ENCODE measurements around the gene ANKRD30A.

ANKRD30A gene

DNA sequence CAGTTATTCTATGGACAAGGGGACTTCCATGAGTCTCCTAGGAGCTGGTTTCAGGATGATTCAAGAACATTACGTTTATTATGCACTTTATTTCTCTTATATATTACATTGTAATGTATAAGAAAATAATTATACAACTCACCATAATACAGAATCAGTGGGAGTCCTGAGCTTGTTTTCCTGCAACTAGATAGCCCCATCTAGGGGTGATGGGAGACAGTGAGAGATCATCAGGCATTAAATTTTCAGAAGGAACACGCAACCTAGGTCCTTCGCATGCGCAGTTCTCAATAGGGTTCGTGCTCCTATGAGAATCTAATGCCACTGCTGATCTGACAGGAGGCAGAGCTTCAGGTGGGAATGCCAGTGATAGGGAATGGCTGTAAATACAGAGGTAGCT lies 137.9 kb downstream of the ANKRD30A start:
- H3K9me3 ChIP-seq (ENCODE audit: insufficient read depth, low read length, severe bottlenecking): no peaks in the 10 kb centered on the region
- DNase-seq: no peak

DNA sequence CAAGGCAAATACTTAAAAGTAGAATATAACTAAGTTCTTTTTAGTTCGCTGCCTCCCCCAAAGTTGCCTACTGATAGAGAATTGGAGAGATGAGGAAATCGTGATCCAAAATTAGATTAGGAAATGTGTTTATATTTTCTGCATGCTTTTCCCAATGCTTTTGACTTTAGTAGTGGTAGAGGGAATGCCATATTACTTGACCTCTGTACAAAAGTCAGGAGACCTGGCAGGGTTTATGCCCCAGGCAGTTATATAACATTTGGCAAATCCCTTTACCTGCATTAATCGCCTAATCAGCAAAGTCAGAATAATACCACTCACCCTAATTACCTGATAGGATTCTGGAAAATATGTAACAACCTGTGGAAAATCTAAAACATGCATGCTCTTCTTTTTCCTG lies 142.9 kb downstream of the ANKRD30A start:
- DNase-seq: no peak

More for the DNA sequence above, 137.9 kb downstream of the ANKRD30A start:
- H3K36me3 ChIP-seq (ENCODE audit: insufficient read depth, low read length): no peaks in the 10 kb centered on the region
- no peak for ATAC-seq (ENCODE audit: insufficient read depth, low read depth)
- H2AFZ ChIP-seq (ENCODE audit: low read depth, low read length): no peak overlapping the region
- H4K20me1 ChIP-seq (ENCODE audit: insufficient read depth, low read length): no peaks in the 10 kb centered on the region
- H3K4me1 ChIP-seq (ENCODE audit: insufficient read depth, low read length): no peaks in the 10 kb centered on the region
- H3K4me3 ChIP-seq (ENCODE audit: low read depth in 1 of 2, low read length in 2 of 2): no peak overlapping the region
- H3K9ac ChIP-seq (ENCODE audit: low read depth, low read length): no peak overlapping the region
- TF ChIP-seq, protein P1, sequence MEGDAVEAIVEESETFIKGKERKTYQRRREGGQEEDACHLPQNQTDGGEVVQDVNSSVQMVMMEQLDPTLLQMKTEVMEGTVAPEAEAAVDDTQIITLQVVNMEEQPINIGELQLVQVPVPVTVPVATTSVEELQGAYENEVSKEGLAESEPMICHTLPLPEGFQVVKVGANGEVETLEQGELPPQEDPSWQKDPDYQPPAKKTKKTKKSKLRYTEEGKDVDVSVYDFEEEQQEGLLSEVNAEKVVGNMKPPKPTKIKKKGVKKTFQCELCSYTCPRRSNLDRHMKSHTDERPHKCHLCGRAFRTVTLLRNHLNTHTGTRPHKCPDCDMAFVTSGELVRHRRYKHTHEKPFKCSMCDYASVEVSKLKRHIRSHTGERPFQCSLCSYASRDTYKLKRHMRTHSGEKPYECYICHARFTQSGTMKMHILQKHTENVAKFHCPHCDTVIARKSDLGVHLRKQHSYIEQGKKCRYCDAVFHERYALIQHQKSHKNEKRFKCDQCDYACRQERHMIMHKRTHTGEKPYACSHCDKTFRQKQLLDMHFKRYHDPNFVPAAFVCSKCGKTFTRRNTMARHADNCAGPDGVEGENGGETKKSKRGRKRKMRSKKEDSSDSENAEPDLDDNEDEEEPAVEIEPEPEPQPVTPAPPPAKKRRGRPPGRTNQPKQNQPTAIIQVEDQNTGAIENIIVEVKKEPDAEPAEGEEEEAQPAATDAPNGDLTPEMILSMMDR (IDR thresholded peaks at IDR 0.05; ENCODE audit: borderline replicate concordance, extremely low read depth, low read length, poor library complexity, severe bottlenecking): peak; percentile 19
- no peak for TF ChIP-seq EZH2 (IDR thresholded peaks at IDR 0.05; ENCODE audit: borderline replicate concordance, low read depth, low read length, severe bottlenecking)
- no peak overlapping the region for H3K4me2 ChIP-seq (ENCODE audit: insufficient read depth, low read length)
- H3K79me2 ChIP-seq (ENCODE audit: insufficient read depth, low read length): no peaks in the 10 kb centered on the region
- no peaks in the 10 kb centered on the region for H3K27me3 ChIP-seq (ENCODE audit: insufficient read depth, low read length, poor library complexity)
- H3K27ac ChIP-seq (ENCODE audit: low read length): no peak overlapping the region

DNA sequence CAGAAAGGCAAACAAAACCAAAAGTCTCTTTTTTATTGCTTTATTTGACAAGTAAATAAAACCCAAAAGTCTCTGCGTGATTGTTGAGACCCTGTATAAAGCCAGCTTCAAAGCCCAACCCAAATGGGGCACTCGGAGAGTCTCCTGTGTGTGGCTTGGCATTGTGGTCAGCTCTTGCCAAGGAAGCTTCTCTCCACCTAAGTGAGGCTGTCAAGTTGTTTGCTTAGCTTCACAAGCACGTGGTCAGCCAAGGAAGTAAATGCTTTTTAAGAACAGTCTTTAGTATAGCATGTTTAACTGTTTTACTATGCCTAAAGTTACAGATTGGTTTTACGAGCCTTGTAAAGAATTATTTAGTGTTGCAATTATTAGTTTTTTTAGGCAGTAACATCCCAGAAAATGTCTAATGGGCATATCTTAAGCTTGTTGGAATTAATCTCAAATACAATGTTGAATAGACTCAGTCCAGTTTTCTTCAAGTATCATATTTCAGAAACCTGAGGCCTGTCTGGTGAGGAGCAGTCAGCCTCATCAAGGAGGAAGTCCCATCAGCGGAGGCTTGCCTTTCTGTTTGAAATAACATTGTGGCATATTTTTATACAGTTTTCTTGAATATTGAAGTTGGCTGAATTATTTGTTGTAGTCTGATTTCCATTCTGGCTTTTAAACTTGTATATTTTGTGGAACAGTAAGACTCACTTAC lies 144.3 kb downstream of the ANKRD30A start:
- H3K4me3 ChIP-seq (ENCODE audit: low read depth in 1 of 2, low read length in 2 of 2): no peak overlapping the region
- no peaks in the 10 kb centered on the region for H3K36me3 ChIP-seq (ENCODE audit: insufficient read depth, low read length)
- H3K9ac ChIP-seq (ENCODE audit: low read depth, low read length): no peak overlapping the region
- no peaks in the 10 kb centered on the region for H3K9me3 ChIP-seq (ENCODE audit: insufficient read depth, low read length, severe bottlenecking)
- TF ChIP-seq, protein P1 (IDR thresholded peaks at IDR 0.05; ENCODE audit: borderline replicate concordance, extremely low read depth, low read length, poor library complexity, severe bottlenecking): no peak
- no peak for TF ChIP-seq EZH2 (IDR thresholded peaks at IDR 0.05; ENCODE audit: borderline replicate concordance, low read depth, low read length, severe bottlenecking)
- H3K27me3 ChIP-seq (ENCODE audit: insufficient read depth, low read length, poor library complexity): no peaks in the 10 kb centered on the region
- no peak overlapping the region for H3K4me2 ChIP-seq (ENCODE audit: insufficient read depth, low read length)
- no peaks in the 10 kb centered on the region for H3K4me1 ChIP-seq (ENCODE audit: insufficient read depth, low read length)
- no peak overlapping the region for H2AFZ ChIP-seq (ENCODE audit: low read depth, low read length)
- no peaks in the 10 kb centered on the region for H4K20me1 ChIP-seq (ENCODE audit: insufficient read depth, low read length)
- no peaks in the 10 kb centered on the region for H3K79me2 ChIP-seq (ENCODE audit: insufficient read depth, low read length)
- DNase-seq (no peak), ATAC-seq (ENCODE audit: insufficient read depth, low read depth) (no peak)
- H3K27ac ChIP-seq (ENCODE audit: low read length): no peak overlapping the region

More for the DNA sequence above, 142.9 kb downstream of the ANKRD30A start:
- Histone ChIP-seq H3K4me2 (ENCODE audit: insufficient read depth, low read length) (no peak overlapping the region), H3K4me1 (ENCODE audit: insufficient read depth, low read length) (no peaks in the 10 kb centered on the region), H3K9ac (ENCODE audit: low read depth, low read length) (no peak overlapping the region), H2AFZ (ENCODE audit: low read depth, low read length) (no peak overlapping the region), H3K27me3 (ENCODE audit: insufficient read depth, low read length, poor library complexity) (no peaks in the 10 kb centered on the region), H3K79me2 (ENCODE audit: insufficient read depth, low read length) (no peaks in the 10 kb centered on the region), H3K4me3 (ENCODE audit: low read depth in 1 of 2, low read length in 2 of 2) (no peak overlapping the region), H3K27ac (ENCODE audit: low read length) (no peak overlapping the region), H4K20me1 (ENCODE audit: insufficient read depth, low read length) (no peaks in the 10 kb centered on the region), H3K36me3 (ENCODE audit: insufficient read depth, low read length) (no peaks in the 10 kb centered on the region), H3K9me3 (ENCODE audit: insufficient read depth, low read length, severe bottlenecking) (no peaks in the 10 kb centered on the region)
- no peak for ATAC-seq (ENCODE audit: insufficient read depth, low read depth)
- TF ChIP-seq, protein P1 (IDR thresholded peaks at IDR 0.05; ENCODE audit: borderline replicate concordance, extremely low read depth, low read length, poor library complexity, severe bottlenecking): no peak
- TF ChIP-seq EZH2 (IDR thresholded peaks at IDR 0.05; ENCODE audit: borderline replicate concordance, low read depth, low read length, severe bottlenecking): no peak

All from DND-41 (cell line).